ENCODE data around the gene TARDBP.
A peak's percentile ranks its signal among the peaks of the same experiment; 100 is the strongest.

- TF ChIP-seq TAF1 (IDR thresholded peaks at IDR 0.05; ENCODE audit: low read depth) (no peak), CTCF (IDR thresholded peaks at IDR 0.05; ENCODE audit: poor library complexity, severe bottlenecking) (peak; percentile 75)
These were observed 47.7 kb downstream of the TARDBP start, which contains the start of gene SRM for GRCh38 chr1:11059968-11060830.

All from neural cell (in vitro differentiated cells).